ENCODE data around the gene LITAF.
"Not testable (repeated sequence)": the region's sequence is repeated elsewhere in the genome, so short reads cannot be mapped to it uniquely, and the experiment has no call there.

The LITAF gene

GRCh38 chr16:11572301-11572995 lies 14.3 kb downstream of the LITAF start:
- peak; percentile 28 to 38 for DNase-seq

- DNase-seq: no peak
Observed at GRCh38 chr16:11571549-11571948, 15.2 kb downstream of the LITAF start.

GRCh38 chr16:11570806-11571205 lies 15.9 kb downstream of the LITAF start:
- DNase-seq: no peak

- DNase-seq: no peak
Observed at GRCh38 chr16:11570258-11570657, 16.5 kb downstream of the LITAF start.

- no peak for DNase-seq
Observed at GRCh38 chr16:11566398-11566797, 20.3 kb downstream of the LITAF start.

GRCh38 chr16:11565665-11566064 lies 21.1 kb downstream of the LITAF start:
- DNase-seq: no peak

GRCh38 chr16:11564046-11564926 lies 22.4 kb downstream of the LITAF start:
- DNase-seq: no peak

GRCh38 chr16:11563493-11564040 lies 23.2 kb downstream of the LITAF start:
- no peak for DNase-seq

GRCh38 chr16:11562941-11563340 lies 23.8 kb downstream of the LITAF start:
- DNase-seq: no peak

GRCh38 chr16:11562411-11562810 lies 24.3 kb downstream of the LITAF start:
- DNase-seq: no peak

- no peak for DNase-seq
Observed at GRCh38 chr16:11561856-11562255, 24.9 kb downstream of the LITAF start.

- no peak for DNase-seq
Observed at GRCh38 chr16:11561454-11561805, 25.3 kb downstream of the LITAF start.

- peak; percentile 46 for DNase-seq
Observed at GRCh38 chr16:11560701-11561453, 25.8 kb downstream of the LITAF start.

- not testable (repeated sequence) for DNase-seq
Observed at GRCh38 chr16:11558308-11558823, 28.4 kb downstream of the LITAF start.

- DNase-seq: no peak
Observed at GRCh38 chr16:11557801-11558200, 28.9 kb downstream of the LITAF start.

GRCh38 chr16:11556945-11557720 lies 29.6 kb downstream of the LITAF start:
- DNase-seq: no peak

GRCh38 chr16:11556214-11556819 lies 30.4 kb downstream of the LITAF start:
- no peak for DNase-seq

- DNase-seq: no peak
Observed at GRCh38 chr16:11554053-11554452, 32.7 kb downstream of the LITAF start.

- DNase-seq: no peak
Observed at GRCh38 chr16:11553371-11553770, 33.3 kb downstream of the LITAF start.

- DNase-seq: no peak
Observed at GRCh38 chr16:11552440-11552839, 34.3 kb downstream of the LITAF start.

GRCh38 chr16:11551842-11552241 lies 34.9 kb downstream of the LITAF start:
- DNase-seq: no peak
